ENCODE data around the gene TEX48. TPM values are rescaled to one million over a fixed set of nuclear protein-coding genes. Genes with fewer than 3 reads are reported as not detected.

TEX48 gene
- total RNA-seq, 2 donors from 2014 or later, result not detected

DNA sequence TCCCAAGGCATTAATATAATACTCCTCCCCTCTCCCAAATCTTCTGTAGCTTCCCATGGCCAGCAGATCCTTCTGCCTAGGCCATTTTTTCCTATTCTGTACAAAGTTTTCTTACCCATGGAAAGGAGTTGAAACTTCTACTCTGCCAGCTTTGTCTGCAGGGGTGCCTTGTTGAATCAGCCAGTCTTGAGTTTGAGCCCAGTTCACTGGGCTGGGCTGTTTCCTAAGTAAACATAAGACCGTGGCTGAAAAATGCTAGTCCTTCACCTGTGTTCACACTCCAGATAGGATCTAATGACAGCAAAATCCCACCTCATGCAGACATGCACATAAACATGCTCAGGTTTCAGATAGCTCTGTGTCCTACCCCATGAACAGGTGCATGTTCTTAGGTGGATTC lies 10.4 kb downstream of the TEX48 start:
- WGBS, result 25% methylated on average over 1 of the region's 1 CpG
- no peak overlapping the region for H3K27ac ChIP-seq
- no peaks in the 10 kb centered on the region for H3K9me3 ChIP-seq
- H3K36me3 ChIP-seq, result no peaks in the 10 kb centered on the region
- TF ChIP-seq POLR2A (IDR thresholded peaks at IDR 0.05) (no peak), POLR2AphosphoS5 (IDR thresholded peaks at IDR 0.05) (no peak)
- TF ChIP-seq, protein P1, sequence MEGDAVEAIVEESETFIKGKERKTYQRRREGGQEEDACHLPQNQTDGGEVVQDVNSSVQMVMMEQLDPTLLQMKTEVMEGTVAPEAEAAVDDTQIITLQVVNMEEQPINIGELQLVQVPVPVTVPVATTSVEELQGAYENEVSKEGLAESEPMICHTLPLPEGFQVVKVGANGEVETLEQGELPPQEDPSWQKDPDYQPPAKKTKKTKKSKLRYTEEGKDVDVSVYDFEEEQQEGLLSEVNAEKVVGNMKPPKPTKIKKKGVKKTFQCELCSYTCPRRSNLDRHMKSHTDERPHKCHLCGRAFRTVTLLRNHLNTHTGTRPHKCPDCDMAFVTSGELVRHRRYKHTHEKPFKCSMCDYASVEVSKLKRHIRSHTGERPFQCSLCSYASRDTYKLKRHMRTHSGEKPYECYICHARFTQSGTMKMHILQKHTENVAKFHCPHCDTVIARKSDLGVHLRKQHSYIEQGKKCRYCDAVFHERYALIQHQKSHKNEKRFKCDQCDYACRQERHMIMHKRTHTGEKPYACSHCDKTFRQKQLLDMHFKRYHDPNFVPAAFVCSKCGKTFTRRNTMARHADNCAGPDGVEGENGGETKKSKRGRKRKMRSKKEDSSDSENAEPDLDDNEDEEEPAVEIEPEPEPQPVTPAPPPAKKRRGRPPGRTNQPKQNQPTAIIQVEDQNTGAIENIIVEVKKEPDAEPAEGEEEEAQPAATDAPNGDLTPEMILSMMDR (IDR thresholded peaks at IDR 0.05), result no peak
- H3K27me3 ChIP-seq (replicated peaks; ENCODE audit: insufficient read depth), result no peaks in the 10 kb centered on the region
- no peak overlapping the region for H3K4me3 ChIP-seq
- no peak for DNase-seq (ENCODE audit: low spot score)
- intact Hi-C loops (cut with DNase I), result no loop called here
- no peaks in the 10 kb centered on the region for H3K4me1 ChIP-seq (replicated peaks)

GRCh38 chr9:114669961-114670360 lies 12.0 kb downstream of the TEX48 start:
- no peaks in the 10 kb centered on the region for H3K27me3 ChIP-seq (replicated peaks; ENCODE audit: insufficient read depth)
- H3K36me3 ChIP-seq, result no peaks in the 10 kb centered on the region
- no peak for TF ChIP-seq POLR2AphosphoS5 (IDR thresholded peaks at IDR 0.05)
- no peak for TF ChIP-seq POLR2A (IDR thresholded peaks at IDR 0.05)
- TF ChIP-seq, protein P1 (IDR thresholded peaks at IDR 0.05), result no peak
- H3K4me3 ChIP-seq, result no peak overlapping the region
- no peaks in the 10 kb centered on the region for H3K9me3 ChIP-seq
- no peaks in the 10 kb centered on the region for H3K4me1 ChIP-seq (replicated peaks)
- intact Hi-C loops (cut with DNase I), result no loop called here
- DNase-seq (ENCODE audit: low spot score), result no peak
- no peak overlapping the region for H3K27ac ChIP-seq

DNA sequence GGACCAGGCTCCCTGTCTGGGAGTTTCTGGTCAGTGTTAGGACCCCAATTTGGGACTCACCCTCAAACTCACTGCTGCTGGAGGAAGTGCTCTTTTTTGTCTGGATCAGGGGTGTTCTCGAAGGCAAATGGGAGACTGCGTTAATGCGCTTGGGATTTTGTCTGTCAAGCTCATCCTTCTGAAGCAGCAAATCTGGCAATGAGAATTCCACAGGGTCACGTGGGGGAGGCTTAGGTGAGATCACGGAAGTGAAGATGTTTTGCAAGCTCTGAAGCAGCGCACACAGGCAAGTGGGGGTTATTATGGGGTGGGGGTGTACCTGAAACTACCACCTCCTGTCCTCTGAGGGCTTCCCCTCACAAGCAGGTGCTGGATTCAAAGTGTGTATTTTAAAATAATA lies 13.8 kb downstream of the TEX48 start:
- TF ChIP-seq, protein P1 (IDR thresholded peaks at IDR 0.05), result no peak
- TF ChIP-seq POLR2A (IDR thresholded peaks at IDR 0.05) (no peak), POLR2AphosphoS5 (IDR thresholded peaks at IDR 0.05) (no peak)
- 92% methylated on average over 6 of the region's 6 CpGs for WGBS
- H3K9me3 ChIP-seq, result no peaks in the 10 kb centered on the region
- no peaks in the 10 kb centered on the region for H3K27me3 ChIP-seq (replicated peaks; ENCODE audit: insufficient read depth)
- H3K36me3 ChIP-seq, result no peaks in the 10 kb centered on the region
- H3K4me3 ChIP-seq, result no peak overlapping the region
- intact Hi-C loops (cut with DNase I), result no loop called here
- H3K4me1 ChIP-seq (replicated peaks), result no peaks in the 10 kb centered on the region
- no peak overlapping the region for H3K27ac ChIP-seq
- DNase-seq (ENCODE audit: low spot score), result no peak

GRCh38 chr9:114666851-114667250 lies 15.1 kb downstream of the TEX48 start:
- intact Hi-C loops (cut with DNase I), result no loop called here
- Histone ChIP-seq H3K4me3 (no peak overlapping the region), H3K36me3 (no peaks in the 10 kb centered on the region), H3K27ac (no peak overlapping the region), H3K9me3 (no peaks in the 10 kb centered on the region), H3K27me3 (replicated peaks; ENCODE audit: insufficient read depth) (no peaks in the 10 kb centered on the region), H3K4me1 (replicated peaks) (no peaks in the 10 kb centered on the region)
- DNase-seq (ENCODE audit: low spot score), result no peak
- WGBS, result 73% methylated on average over 4 of the region's 4 CpGs
- TF ChIP-seq POLR2AphosphoS5 (IDR thresholded peaks at IDR 0.05) (no peak), POLR2A (IDR thresholded peaks at IDR 0.05) (no peak)
- TF ChIP-seq, protein P1 (IDR thresholded peaks at IDR 0.05), result no peak

GRCh38 chr9:114666401-114666800 lies 15.6 kb downstream of the TEX48 start:
- TF ChIP-seq POLR2AphosphoS5 (IDR thresholded peaks at IDR 0.05) (no peak), POLR2A (IDR thresholded peaks at IDR 0.05) (no peak)
- TF ChIP-seq, protein P1 (IDR thresholded peaks at IDR 0.05), result no peak
- Histone ChIP-seq H3K9me3 (no peaks in the 10 kb centered on the region), H3K4me1 (replicated peaks) (no peaks in the 10 kb centered on the region), H3K4me3 (no peak overlapping the region), H3K36me3 (no peaks in the 10 kb centered on the region), H3K27me3 (replicated peaks; ENCODE audit: insufficient read depth) (no peaks in the 10 kb centered on the region), H3K27ac (no peak overlapping the region)
- WGBS, result 98% methylated on average over 5 of the region's 5 CpGs
- no peak for DNase-seq (ENCODE audit: low spot score)
- intact Hi-C loops (cut with DNase I), result no loop called here
